Activated B cell treated with CpG ODN at 0.5 μM for 24 hours (primary cell): ENCODE measurements around the gene AKTIP. TPM values are rescaled to one million over a fixed set of nuclear protein-coding genes. Genes with fewer than 3 reads are reported as not detected.

Experiments used
- ATAC-seq: fragments of 200-7000 bp; cut with Tn5 transposase; one replicate; pipeline ENCODE4 v1.10.0; 2021; ENCODE audit warnings: low read depth, mild to moderate bottlenecking, moderate library complexity
- CTCF ChIA-PET: fragments of 350-600 bp; sonication (Branson Sonifier 250); formaldehyde crosslinking; loops from one replicate; lab custom pipeline; 2021; ENCODE audit warnings: antibody characterized with exemption; lab: Charles Lee
- POLR2A ChIA-PET: fragments of 350-600 bp; sonication (Branson Sonifier 250); formaldehyde crosslinking; loops from one replicate; lab custom pipeline; 2021; ENCODE audit warnings: antibody characterized with exemption; lab: Charles Lee
- DNase-seq: peaks from one replicate; pipeline ENCODE4 v3.0.0; 2022
- H3K27ac Mint-ChIP-seq: one replicate; pipeline ENCODE4 v1.8.0; 2020; ENCODE audit warnings: mixed read lengths
- H3K27me3 Mint-ChIP-seq: one replicate; pipeline ENCODE4 v1.8.0; 2021; ENCODE audit warnings: mixed read lengths
- H3K36me3 Mint-ChIP-seq: one replicate; pipeline ENCODE4 v1.8.0; 2021; ENCODE audit warnings: low read depth, mixed read lengths
- H3K4me1 Mint-ChIP-seq: one replicate; pipeline ENCODE4 v1.8.0; 2021; ENCODE audit warnings: mixed read lengths
- H3K4me3 Mint-ChIP-seq: one replicate; pipeline ENCODE4 v1.8.0; 2020; ENCODE audit warnings: mild to moderate bottlenecking, mixed read lengths
- H3K9me3 Mint-ChIP-seq: one replicate; pipeline ENCODE4 v1.8.0; 2020; ENCODE audit warnings: mixed read lengths
- CTCF ChIP-seq: fragments of 200-600 bp; IDR thresholded peaks from one replicate; pipeline ENCODE4 v1.8.0; 2022; ENCODE audit warnings: antibody characterized with exemption, mild to moderate bottlenecking
- intact Hi-C: fragments of 100-400 bp; cut with micrococcal nuclease; formaldehyde crosslinking; loops from one replicate; pipeline ENCODE4 v1.15.1; 2024
- total RNA-seq: library from RNA; stranded (reverse); gene quantifications from 2 replicates; pipeline ENCODE4 v1.2.3, GENCODE V29; 2022

AKTIP gene
- total RNA-seq, 1 donor from 2014 or later, result 22.8 TPM

GRCh38 chr16:53503991-53504663, 1.1 kb upstream of the AKTIP start:
- ChIA-PET CTCF (interaction anchor here (1.3 kb wide), 1 partner anchor 69 kb away, joined by 5 read pairs; no protein-coding TSS in a partner anchor), POLR2A (interaction anchor here (0.5 to 3.9 kb wide), 16 partner anchors 9 to 449 kb away, joined by 3 to 56 read pairs (median 6); partner anchors contain the start of genes CHD9, FTO, RBL2 and RPGRIP1L)
- no peak for DNase-seq
- TF ChIP-seq CTCF, result no peak
- H3K27ac Mint-ChIP-seq, result peak overlapping the region; percentile 90
- intact Hi-C loops, result loop anchor here (1.0 to 5.0 kb wide), 9 partner anchors 14 to 1425 kb away; partner anchors contain the start of genes FTO and RBL2
- no peaks in the 10 kb centered on the region for H3K27me3 Mint-ChIP-seq
- H3K4me1 Mint-ChIP-seq, result peaks cover 30% of the 10 kb centered on the region
- ATAC-seq, result no peak
- no peaks in the 10 kb centered on the region for H3K9me3 Mint-ChIP-seq
- H3K36me3 Mint-ChIP-seq, result peaks cover 3% of the 10 kb centered on the region
- H3K4me3 Mint-ChIP-seq, result peak overlapping the region; percentile 88

GRCh38 chr16:53503270-53503923, 388 bp upstream of the AKTIP start:
- TF ChIP-seq CTCF, result no peak
- peak; percentile 92 for ATAC-seq
- ChIA-PET POLR2A (interaction anchor here (0.5 to 3.9 kb wide), 17 partner anchors 10 to 448 kb away, joined by 3 to 56 read pairs (median 5); partner anchors contain the start of genes CHD9, FTO, RBL2 and RPGRIP1L), CTCF (interaction anchor here (1.3 kb wide), 1 partner anchor 68 kb away, joined by 5 read pairs; no protein-coding TSS in a partner anchor)
- H3K27ac Mint-ChIP-seq, result peak overlapping the region; percentile 90
- peak; percentile 97 for DNase-seq
- H3K36me3 Mint-ChIP-seq, result peaks cover 10% of the 10 kb centered on the region
- H3K4me1 Mint-ChIP-seq, result peaks cover 30% of the 10 kb centered on the region
- intact Hi-C loops, result loop anchor here (1.0 to 5.0 kb wide), 9 partner anchors 15 to 1425 kb away; partner anchors contain the start of genes FTO and RBL2
- H3K9me3 Mint-ChIP-seq, result no peaks in the 10 kb centered on the region
- H3K27me3 Mint-ChIP-seq, result no peaks in the 10 kb centered on the region
- H3K4me3 Mint-ChIP-seq, result peak overlapping the region; percentile 88

GRCh38 chr16:53501216-53501859, 1.7 kb downstream of the AKTIP start:
- H3K36me3 Mint-ChIP-seq, result peaks cover 29% of the 10 kb centered on the region
- H3K4me3 Mint-ChIP-seq, result peak overlapping the region; percentile 91
- POLR2A ChIA-PET, result interaction anchor here (1.2 to 1.3 kb wide), 2 partner anchors 18 to 65 kb away, joined by 3 to 4 read pairs; no protein-coding TSS in a partner anchor
- no peak overlapping the region for H3K27ac Mint-ChIP-seq
- DNase-seq, result no peak
- intact Hi-C loops, result loop anchor here (5.0 kb wide), 1 partner anchor 284 kb away; no protein-coding TSS in a partner anchor
- H3K9me3 Mint-ChIP-seq, result no peaks in the 10 kb centered on the region
- CTCF ChIA-PET, result interaction anchor here (0.9 kb wide), 1 partner anchor 1310 kb away, joined by 3 read pairs; no protein-coding TSS in a partner anchor
- H3K4me1 Mint-ChIP-seq, result peaks cover 30% of the 10 kb centered on the region
- no peaks in the 10 kb centered on the region for H3K27me3 Mint-ChIP-seq
- no peak for TF ChIP-seq CTCF
- no peak for ATAC-seq

- Mint-ChIP-seq H3K4me1 (peaks cover 22% of the 10 kb centered on the region), H3K36me3 (peaks cover 52% of the 10 kb centered on the region), H3K27me3 (no peaks in the 10 kb centered on the region), H3K4me3 (no peak overlapping the region), H3K9me3 (no peaks in the 10 kb centered on the region), H3K27ac (no peak overlapping the region)
- ChIA-PET POLR2A (interaction anchor here (0.7 kb wide), 1 partner anchor 486 kb away, joined by 4 read pairs; no protein-coding TSS in a partner anchor), CTCF (interaction anchor here (0.7 kb wide), 1 partner anchor 11 kb away, joined by 3 read pairs; no protein-coding TSS in a partner anchor)
- intact Hi-C loops, result no loop called here
- DNase-seq (no peak), ATAC-seq (no peak)
- no peak for TF ChIP-seq CTCF
Measured at GRCh38 chr16:53498984-53499383, 4.0 kb downstream of the AKTIP start.
